ENCODE measurements around the gene CRCP.
"Not testable (repeated sequence)": the region's sequence is repeated elsewhere in the genome, so short reads cannot be mapped to it uniquely, and the experiment has no call there.

The CRCP gene

DNA sequence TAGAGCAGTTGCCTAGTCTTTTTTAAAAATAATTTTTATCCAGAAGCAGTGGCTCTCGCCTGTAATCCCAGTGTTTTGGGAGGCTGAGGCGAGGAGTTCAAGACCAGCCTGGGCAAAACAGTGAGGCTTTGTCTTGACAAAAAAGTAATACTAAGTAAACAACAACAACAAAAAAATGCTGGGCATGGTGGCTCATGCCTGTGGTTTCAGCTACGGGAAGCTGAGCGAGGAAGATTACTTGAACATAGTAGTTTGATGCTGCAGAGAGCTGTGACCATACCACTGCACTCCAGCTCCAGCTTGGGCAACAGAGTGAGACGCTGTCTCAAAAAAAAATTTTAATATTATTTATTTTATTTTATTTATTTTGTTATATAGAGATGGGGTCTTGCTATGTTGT lies 59.2 kb downstream of the CRCP start:
- no peak overlapping the region for H3K4me3 ChIP-seq (ENCODE audit: control insufficient read depth, low read depth, low read length)
- DNase-seq (ENCODE audit: low read depth), result no peak
- TF ChIP-seq, protein P1, sequence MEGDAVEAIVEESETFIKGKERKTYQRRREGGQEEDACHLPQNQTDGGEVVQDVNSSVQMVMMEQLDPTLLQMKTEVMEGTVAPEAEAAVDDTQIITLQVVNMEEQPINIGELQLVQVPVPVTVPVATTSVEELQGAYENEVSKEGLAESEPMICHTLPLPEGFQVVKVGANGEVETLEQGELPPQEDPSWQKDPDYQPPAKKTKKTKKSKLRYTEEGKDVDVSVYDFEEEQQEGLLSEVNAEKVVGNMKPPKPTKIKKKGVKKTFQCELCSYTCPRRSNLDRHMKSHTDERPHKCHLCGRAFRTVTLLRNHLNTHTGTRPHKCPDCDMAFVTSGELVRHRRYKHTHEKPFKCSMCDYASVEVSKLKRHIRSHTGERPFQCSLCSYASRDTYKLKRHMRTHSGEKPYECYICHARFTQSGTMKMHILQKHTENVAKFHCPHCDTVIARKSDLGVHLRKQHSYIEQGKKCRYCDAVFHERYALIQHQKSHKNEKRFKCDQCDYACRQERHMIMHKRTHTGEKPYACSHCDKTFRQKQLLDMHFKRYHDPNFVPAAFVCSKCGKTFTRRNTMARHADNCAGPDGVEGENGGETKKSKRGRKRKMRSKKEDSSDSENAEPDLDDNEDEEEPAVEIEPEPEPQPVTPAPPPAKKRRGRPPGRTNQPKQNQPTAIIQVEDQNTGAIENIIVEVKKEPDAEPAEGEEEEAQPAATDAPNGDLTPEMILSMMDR (IDR thresholded peaks at IDR 0.05; ENCODE audit: control insufficient read depth, insufficient read depth, low read depth, low read length, missing control alignments), result no peak

DNA sequence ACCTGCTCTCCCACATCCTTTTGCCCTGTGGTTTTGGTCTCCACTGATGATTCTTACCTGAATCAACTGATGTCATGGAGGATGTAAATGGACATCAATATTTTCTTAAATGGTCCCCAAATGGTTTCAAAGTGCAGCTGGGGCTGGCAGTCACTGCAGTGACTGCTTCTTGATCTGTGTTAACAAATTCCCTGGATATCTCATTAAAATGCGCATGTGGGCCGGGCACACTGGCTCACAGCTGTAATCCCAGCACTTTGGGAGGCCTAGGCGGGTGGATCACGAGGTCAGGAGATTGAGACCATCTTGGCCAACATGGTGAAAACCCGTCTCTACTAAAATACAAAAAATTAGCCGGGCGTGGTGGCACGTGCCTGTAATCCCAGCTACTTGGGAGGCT lies 60.4 kb downstream of the CRCP start:
- DNase-seq (ENCODE audit: low read depth); H3K4me3 ChIP-seq (ENCODE audit: control insufficient read depth, low read depth, low read length): not testable (repeated sequence)

DNA sequence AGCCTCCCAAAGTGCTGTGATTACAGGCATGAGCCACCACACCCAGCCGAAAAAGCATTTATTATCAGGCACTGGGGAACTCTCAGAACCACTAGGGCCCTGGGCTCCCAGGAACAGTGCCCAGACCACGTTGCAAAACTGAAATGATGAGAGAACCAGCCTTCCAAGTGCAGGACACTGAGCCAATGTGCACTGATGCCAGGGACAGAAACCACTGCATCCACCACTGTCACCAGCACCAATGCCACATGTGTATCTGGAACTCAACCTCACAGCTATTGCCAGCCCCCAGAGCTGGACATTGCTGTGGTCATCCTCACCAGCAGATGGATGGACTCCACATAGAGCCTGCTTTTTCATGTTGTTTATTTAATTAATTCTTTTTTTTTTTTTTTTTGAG lies 62.3 kb downstream of the CRCP start:
- no peak for DNase-seq (ENCODE audit: low read depth)
- TF ChIP-seq, protein P1 (IDR thresholded peaks at IDR 0.05; ENCODE audit: control insufficient read depth, insufficient read depth, low read depth, low read length, missing control alignments), result no peak

DNA sequence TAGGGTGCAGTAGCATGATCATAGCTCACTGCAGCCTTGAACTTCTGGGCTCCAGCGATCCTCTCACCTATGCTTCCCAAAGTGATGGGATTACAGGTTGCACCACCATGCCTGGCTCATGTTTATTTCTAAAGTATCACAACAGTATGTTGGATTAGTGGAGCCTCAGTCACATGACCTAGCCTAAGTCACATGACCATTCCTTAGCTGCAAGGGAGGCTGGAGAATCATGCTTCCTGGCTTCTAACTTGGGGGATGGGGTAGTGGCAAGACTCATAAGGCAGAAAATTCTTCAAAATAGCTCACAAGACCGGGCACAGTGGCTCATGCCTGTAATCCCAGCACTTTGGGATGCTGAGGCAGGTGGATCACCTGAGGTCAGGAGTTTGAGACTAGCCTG lies 63.6 kb downstream of the CRCP start:
- no peak overlapping the region for H3K4me3 ChIP-seq (ENCODE audit: control insufficient read depth, low read depth, low read length)
- TF ChIP-seq, protein P1 (IDR thresholded peaks at IDR 0.05; ENCODE audit: control insufficient read depth, insufficient read depth, low read depth, low read length, missing control alignments), result no peak
- no peak for DNase-seq (ENCODE audit: low read depth)

More for the DNA sequence above, 62.3 kb downstream of the CRCP start:
- no peak overlapping the region for H3K4me3 ChIP-seq (ENCODE audit: control insufficient read depth, low read depth, low read length)

DNA sequence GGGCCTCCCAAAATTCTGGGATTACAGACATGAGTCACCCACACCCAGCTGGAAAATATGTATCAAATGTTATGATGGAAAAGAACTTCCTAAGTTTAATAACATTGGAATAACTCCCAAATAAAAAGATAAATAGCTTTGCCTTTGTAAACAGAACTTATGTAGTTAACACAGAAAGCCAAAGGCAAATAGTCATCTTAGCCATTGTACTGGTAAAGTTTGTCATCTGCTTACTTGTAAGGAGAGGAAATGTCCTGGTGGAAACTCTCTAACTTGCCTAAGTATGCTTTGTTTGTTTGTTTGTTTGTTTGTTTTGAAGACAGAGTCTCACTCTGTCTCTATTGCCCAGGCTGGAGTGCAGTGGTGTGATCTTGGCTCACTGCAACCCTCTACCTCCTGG lies 66.7 kb downstream of the CRCP start:
- no peak overlapping the region for H3K4me3 ChIP-seq (ENCODE audit: control insufficient read depth, low read depth, low read length)
- no peak for DNase-seq (ENCODE audit: low read depth)
- TF ChIP-seq, protein P1 (IDR thresholded peaks at IDR 0.05; ENCODE audit: control insufficient read depth, insufficient read depth, low read depth, low read length, missing control alignments), result no peak

DNA sequence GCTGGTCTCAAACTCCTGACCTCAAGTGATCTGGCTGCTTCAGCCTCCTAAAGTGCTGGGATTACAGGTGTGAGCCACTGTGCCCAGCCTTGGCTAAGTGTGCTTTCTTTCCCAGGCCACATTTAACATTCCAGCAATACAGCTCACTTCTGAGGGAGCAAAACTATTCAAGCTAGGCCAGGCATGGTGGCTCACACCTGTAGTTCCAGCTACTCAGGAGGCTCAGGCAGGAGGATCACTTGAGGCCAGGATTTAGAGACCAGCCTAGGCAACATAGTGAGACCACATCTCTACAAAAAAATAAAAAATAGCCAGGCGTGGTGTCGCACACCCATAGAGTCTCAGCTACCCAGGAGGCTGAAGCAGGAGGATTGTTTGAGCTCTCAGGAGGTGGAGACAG lies 67.2 kb downstream of the CRCP start:
- TF ChIP-seq, protein P1 (IDR thresholded peaks at IDR 0.05; ENCODE audit: control insufficient read depth, insufficient read depth, low read depth, low read length, missing control alignments), result no peak
- no peak for DNase-seq (ENCODE audit: low read depth)

DNA sequence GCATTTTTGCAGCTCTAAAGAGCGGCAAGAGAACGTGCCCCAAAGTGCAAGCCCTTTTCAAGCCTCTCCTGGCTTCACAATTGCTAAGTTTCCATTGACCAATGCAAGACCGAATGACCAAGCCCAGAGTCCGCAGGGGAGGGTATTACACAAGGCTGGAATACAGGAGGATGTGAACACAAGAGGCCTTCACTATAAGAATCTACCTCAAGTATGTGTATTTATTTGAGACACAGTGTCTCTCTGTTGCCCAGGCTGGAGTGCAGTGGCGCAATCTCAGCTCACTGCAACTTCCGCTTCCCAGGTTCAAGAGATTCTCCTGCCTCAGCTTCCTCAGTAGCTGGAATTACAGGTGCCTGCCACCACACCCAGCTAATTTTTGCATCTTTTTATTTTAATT lies 68.3 kb downstream of the CRCP start:
- no peak for DNase-seq (ENCODE audit: low read depth)
- H3K4me3 ChIP-seq (ENCODE audit: control insufficient read depth, low read depth, low read length), result no peak overlapping the region
- TF ChIP-seq, protein P1 (IDR thresholded peaks at IDR 0.05; ENCODE audit: control insufficient read depth, insufficient read depth, low read depth, low read length, missing control alignments), result no peak

More for the DNA sequence above, 67.2 kb downstream of the CRCP start:
- H3K4me3 ChIP-seq (ENCODE audit: control insufficient read depth, low read depth, low read length), result no peak overlapping the region

Measured in AG09309 (cell line).